ENCODE results near the gene NUAK2.

The NUAK2 gene

DNA sequence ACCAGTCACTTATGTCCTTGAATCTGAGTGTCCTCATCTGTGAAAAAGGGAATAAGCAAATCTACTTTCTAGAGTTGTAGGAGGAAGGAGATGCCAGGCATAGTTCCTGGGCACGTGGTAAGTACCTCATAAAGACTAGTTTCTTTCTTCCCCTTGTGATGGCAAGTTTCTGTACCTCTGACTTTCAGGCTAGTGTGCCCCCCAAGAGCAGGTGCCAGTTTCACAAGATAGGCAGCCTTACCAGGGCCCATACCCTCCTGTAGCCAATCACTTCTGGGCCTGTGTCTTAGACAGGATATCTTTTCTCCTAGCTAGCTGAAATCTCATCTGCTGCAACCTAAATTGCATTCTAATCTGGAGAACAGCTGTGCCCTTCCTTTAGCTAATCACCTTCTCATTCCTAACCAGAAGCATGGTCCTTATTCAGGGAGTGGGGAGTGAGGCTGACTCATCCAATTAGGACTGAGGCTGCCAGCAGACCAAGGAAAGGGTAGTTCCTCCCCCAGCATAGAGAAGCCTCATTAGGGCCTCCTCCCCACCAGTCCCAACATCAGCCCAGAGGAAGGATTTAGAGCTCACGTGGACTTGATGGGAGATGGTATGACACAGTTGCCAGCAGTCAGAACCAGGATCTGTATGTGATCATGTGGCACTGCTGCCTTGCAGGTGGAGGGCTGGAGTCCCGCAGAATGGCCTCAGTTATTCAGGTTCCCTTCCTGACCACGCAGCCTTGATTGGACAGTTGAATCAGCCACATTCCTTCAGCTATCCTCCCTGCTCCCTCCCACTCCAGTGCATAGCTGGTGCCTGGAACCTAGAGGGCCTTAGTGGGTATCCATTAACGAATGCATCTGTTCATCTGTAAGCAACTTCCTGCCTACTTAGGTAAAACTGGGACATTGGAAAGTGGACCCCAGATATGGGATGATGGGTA lies 27.3 kb upstream of the NUAK2 start:
- ATAC-seq, result no peak; the same call in 2 of the 3 replicates
- no peak for TF ChIP-seq TOX (CRISPR knock-in tag; IDR thresholded peaks at IDR 0.05; ENCODE audit: borderline replicate concordance)
- TF ChIP-seq ESRRG (CRISPR knock-in tag; IDR thresholded peaks at IDR 0.05), result no peak
- no peak for TF ChIP-seq CSDC2 (CRISPR knock-in tag; IDR thresholded peaks at IDR 0.05)
- no peak for TF ChIP-seq ZNF565 (CRISPR knock-in tag; conservative IDR thresholded peaks at IDR 0.05; ENCODE audit: low read depth)
- no peak for TF ChIP-seq GLIS3 (CRISPR knock-in tag; IDR thresholded peaks at IDR 0.05)
- no peak for TF ChIP-seq TCF4 (CRISPR knock-in tag; IDR thresholded peaks at IDR 0.05; ENCODE audit: borderline replicate concordance)
- TF ChIP-seq PATZ1 (CRISPR knock-in tag; IDR thresholded peaks at IDR 0.05; ENCODE audit: borderline replicate concordance), result no peak
- no peak for TF ChIP-seq SNAI2 (CRISPR knock-in tag; IDR thresholded peaks at IDR 0.05)
- no peak for TF ChIP-seq CREB5 (CRISPR knock-in tag; IDR thresholded peaks at IDR 0.05; ENCODE audit: low read depth)
- no peak for TF ChIP-seq BACH2 (CRISPR knock-in tag; IDR thresholded peaks at IDR 0.05; ENCODE audit: borderline replicate concordance)
- no peak for TF ChIP-seq ZNF8 (CRISPR knock-in tag; IDR thresholded peaks at IDR 0.05)
- TF ChIP-seq ISL1 (CRISPR knock-in tag; IDR thresholded peaks at IDR 0.05), result no peak
- TF ChIP-seq OSR1 (CRISPR knock-in tag; IDR thresholded peaks at IDR 0.05), result no peak
- no peak for TF ChIP-seq ZFP30 (CRISPR knock-in tag; IDR thresholded peaks at IDR 0.05)
- no peak for TF ChIP-seq ZFP3 (CRISPR knock-in tag; IDR thresholded peaks at IDR 0.05)

- ATAC-seq, result no peak
- TF ChIP-seq, protein P1, sequence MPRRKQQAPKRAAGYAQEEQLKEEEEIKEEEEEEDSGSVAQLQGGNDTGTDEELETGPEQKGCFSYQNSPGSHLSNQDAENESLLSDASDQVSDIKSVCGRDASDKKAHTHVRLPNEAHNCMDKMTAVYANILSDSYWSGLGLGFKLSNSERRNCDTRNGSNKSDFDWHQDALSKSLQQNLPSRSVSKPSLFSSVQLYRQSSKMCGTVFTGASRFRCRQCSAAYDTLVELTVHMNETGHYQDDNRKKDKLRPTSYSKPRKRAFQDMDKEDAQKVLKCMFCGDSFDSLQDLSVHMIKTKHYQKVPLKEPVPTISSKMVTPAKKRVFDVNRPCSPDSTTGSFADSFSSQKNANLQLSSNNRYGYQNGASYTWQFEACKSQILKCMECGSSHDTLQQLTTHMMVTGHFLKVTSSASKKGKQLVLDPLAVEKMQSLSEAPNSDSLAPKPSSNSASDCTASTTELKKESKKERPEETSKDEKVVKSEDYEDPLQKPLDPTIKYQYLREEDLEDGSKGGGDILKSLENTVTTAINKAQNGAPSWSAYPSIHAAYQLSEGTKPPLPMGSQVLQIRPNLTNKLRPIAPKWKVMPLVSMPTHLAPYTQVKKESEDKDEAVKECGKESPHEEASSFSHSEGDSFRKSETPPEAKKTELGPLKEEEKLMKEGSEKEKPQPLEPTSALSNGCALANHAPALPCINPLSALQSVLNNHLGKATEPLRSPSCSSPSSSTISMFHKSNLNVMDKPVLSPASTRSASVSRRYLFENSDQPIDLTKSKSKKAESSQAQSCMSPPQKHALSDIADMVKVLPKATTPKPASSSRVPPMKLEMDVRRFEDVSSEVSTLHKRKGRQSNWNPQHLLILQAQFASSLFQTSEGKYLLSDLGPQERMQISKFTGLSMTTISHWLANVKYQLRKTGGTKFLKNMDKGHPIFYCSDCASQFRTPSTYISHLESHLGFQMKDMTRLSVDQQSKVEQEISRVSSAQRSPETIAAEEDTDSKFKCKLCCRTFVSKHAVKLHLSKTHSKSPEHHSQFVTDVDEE (CRISPR knock-in tag; IDR thresholded peaks at IDR 0.05), result no peak
- TF ChIP-seq ZFP30 (CRISPR knock-in tag; IDR thresholded peaks at IDR 0.05), result no peak
- TF ChIP-seq, protein P2, sequence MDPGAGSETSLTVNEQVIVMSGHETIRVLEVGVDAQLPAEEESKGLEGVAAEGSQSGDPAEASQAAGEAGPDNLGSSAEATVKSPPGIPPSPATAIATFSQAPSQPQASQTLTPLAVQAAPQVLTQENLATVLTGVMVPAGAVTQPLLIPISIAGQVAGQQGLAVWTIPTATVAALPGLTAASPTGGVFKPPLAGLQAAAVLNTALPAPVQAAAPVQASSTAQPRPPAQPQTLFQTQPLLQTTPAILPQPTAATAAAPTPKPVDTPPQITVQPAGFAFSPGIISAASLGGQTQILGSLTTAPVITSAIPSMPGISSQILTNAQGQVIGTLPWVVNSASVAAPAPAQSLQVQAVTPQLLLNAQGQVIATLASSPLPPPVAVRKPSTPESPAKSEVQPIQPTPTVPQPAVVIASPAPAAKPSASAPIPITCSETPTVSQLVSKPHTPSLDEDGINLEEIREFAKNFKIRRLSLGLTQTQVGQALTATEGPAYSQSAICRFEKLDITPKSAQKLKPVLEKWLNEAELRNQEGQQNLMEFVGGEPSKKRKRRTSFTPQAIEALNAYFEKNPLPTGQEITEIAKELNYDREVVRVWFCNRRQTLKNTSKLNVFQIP (CRISPR knock-in tag; IDR thresholded peaks at IDR 0.05; ENCODE audit: borderline replicate concordance, low read depth), result no peak
- TF ChIP-seq ARNTL (CRISPR knock-in tag; IDR thresholded peaks at IDR 0.05; ENCODE audit: borderline replicate concordance, low read depth), result no peak
- TF ChIP-seq BACH2 (CRISPR knock-in tag; IDR thresholded peaks at IDR 0.05; ENCODE audit: borderline replicate concordance), result no peak
- no peak for TF ChIP-seq ISL1 (CRISPR knock-in tag; IDR thresholded peaks at IDR 0.05)
- TF ChIP-seq ZNF565 (CRISPR knock-in tag; conservative IDR thresholded peaks at IDR 0.05; ENCODE audit: low read depth), result no peak
- TF ChIP-seq ZFP3 (CRISPR knock-in tag; IDR thresholded peaks at IDR 0.05), result no peak
- TF ChIP-seq PATZ1 (CRISPR knock-in tag; IDR thresholded peaks at IDR 0.05; ENCODE audit: borderline replicate concordance), result no peak
- no peak for TF ChIP-seq RARB (CRISPR knock-in tag; IDR thresholded peaks at IDR 0.05)
- no peak for TF ChIP-seq CSDC2 (CRISPR knock-in tag; IDR thresholded peaks at IDR 0.05)
- TF ChIP-seq PPARA (CRISPR knock-in tag; IDR thresholded peaks at IDR 0.05; ENCODE audit: borderline replicate concordance), result no peak
- TF ChIP-seq OSR1 (CRISPR knock-in tag; IDR thresholded peaks at IDR 0.05), result no peak
- TF ChIP-seq ZC3H10 (CRISPR knock-in tag; IDR thresholded peaks at IDR 0.05), result no peak
- no peak for TF ChIP-seq ZNF8 (CRISPR knock-in tag; IDR thresholded peaks at IDR 0.05)
- TF ChIP-seq CREB5 (CRISPR knock-in tag; IDR thresholded peaks at IDR 0.05; ENCODE audit: low read depth), result no peak
These were observed 25.5 kb upstream of the NUAK2 start for GRCh38 chr1:205346956-205347574.

Measured in SK-N-SH treated with all-trans-retinoic acid at 6 μM for 48 hours (cell line).